Caco-2 (cell line): Measurements from ENCODE around the gene ZMYND8. TPM values are rescaled to one million over a fixed set of nuclear protein-coding genes. Genes with fewer than 3 reads are reported as not detected.

ENCODE experiments used
- BruUV-seq: library from RNA; stranded (reverse); fragments of 400-500 nt; replicated peaks from 2 replicates; lab custom pipeline; 2021; lab: Mats Ljungman, UMichigan
- CTCF ChIA-PET: fragments of 300-600 bp; sonication (Branson Sonifier 250); formaldehyde crosslinking; loops from one replicate; lab custom pipeline; 2022; ENCODE audit warnings: antibody characterized with exemption; lab: Charles Lee
- POLR2A ChIA-PET: fragments of 300-600 bp; sonication (Branson Sonifier 250); formaldehyde crosslinking; loops from one replicate; lab custom pipeline; 2022; ENCODE audit warnings: antibody characterized with exemption; lab: Charles Lee
- DNase-seq, 2 experiments: peaks; one replicate each; pipeline versions ENCODE4 v3.0.0 to v3.0.0-alpha.2; 2020 to 2022
- H3K27me3 ChIP-seq: replicated peaks from 2 replicates; pipeline ENCODE4 v1.6.0; 2011; ENCODE audit warnings: low read length; ENCODE audit not compliant: control insufficient read depth, insufficient read depth
- H3K36me3 ChIP-seq: 2 replicates; pipeline ENCODE4 v1.5.1; 2011; ENCODE audit warnings: low read length; ENCODE audit not compliant: control insufficient read depth, insufficient read depth
- H3K4me1 ChIP-seq: fragments of 250-450 bp; sonication (Bioruptor Pico); 2 replicates; pipeline ENCODE4 v1.5.1; 2020; ENCODE audit warnings: mild to moderate bottlenecking
- H3K4me3 ChIP-seq: 2 replicates; pipeline ENCODE4 v1.5.1; 2011; ENCODE audit warnings: low read depth, mild to moderate bottlenecking, control low read depth, low read length
- H3K9me3 ChIP-seq: fragments of 250-450 bp; sonication (Bioruptor Pico); 2 replicates; pipeline ENCODE4 v1.5.1; 2020; ENCODE audit warnings: mild to moderate bottlenecking, moderate library complexity
- H3K27ac Mint-ChIP-seq: one replicate; pipeline ENCODE4 v1.8.0; 2022; ENCODE audit warnings: mixed read lengths; ENCODE audit not compliant: unreplicated experiment
- H3K27me3 Mint-ChIP-seq: one replicate; pipeline ENCODE4 v1.8.0; 2022; ENCODE audit warnings: mixed read lengths; ENCODE audit not compliant: insufficient read depth, unreplicated experiment
- H3K36me3 Mint-ChIP-seq: one replicate; pipeline ENCODE4 v1.8.0; 2022; ENCODE audit warnings: mild to moderate bottlenecking, mixed read lengths; ENCODE audit not compliant: insufficient read depth, unreplicated experiment
- H3K4me1 Mint-ChIP-seq: one replicate; pipeline ENCODE4 v1.8.0; 2022; ENCODE audit warnings: low read depth, mixed read lengths; ENCODE audit not compliant: unreplicated experiment
- H3K4me3 Mint-ChIP-seq: one replicate; pipeline ENCODE4 v1.8.0; 2022; ENCODE audit warnings: mild to moderate bottlenecking, moderate library complexity, mixed read lengths; ENCODE audit not compliant: unreplicated experiment
- H3K9me3 Mint-ChIP-seq: one replicate; pipeline ENCODE4 v1.8.0; 2022; ENCODE audit warnings: mixed read lengths; ENCODE audit not compliant: unreplicated experiment
- intact Hi-C: fragments of 100-400 bp; cut with micrococcal nuclease; formaldehyde crosslinking; loops from one replicate; pipeline ENCODE4 v1.10.0; 2022; ENCODE audit not compliant: unreplicated experiment
- total RNA-seq: library from RNA; stranded (reverse); gene quantifications from 2 replicates; pipeline ENCODE4 v1.2.3, GENCODE V29; 2022
- TF ChIP-seq, protein P1 (sequence below), 2 experiments: fragments of 200-600 bp in 1 of 2; IDR thresholded peaks; 1 replicate in 1 of 2; 2 replicates in 1 of 2; pipeline versions ENCODE4 v1.5.1 to v1.8.0; 2011 to 2022; ENCODE audit warnings: antibody characterized with exemption in 1 of 2, control low read depth in 1 of 2, inconsistent platforms in 1 of 2, low read depth in 1 of 2, low read length in 1 of 2, mild to moderate bottlenecking in 1 of 2, moderate library complexity in 1 of 2; ENCODE audit not compliant: insufficient read depth in 1 of 2, severe bottlenecking in 1 of 2, unreplicated experiment in 1 of 2

ZMYND8 gene
- total RNA-seq, 1 experiment from 2014 or later = 194 TPM

DNA sequence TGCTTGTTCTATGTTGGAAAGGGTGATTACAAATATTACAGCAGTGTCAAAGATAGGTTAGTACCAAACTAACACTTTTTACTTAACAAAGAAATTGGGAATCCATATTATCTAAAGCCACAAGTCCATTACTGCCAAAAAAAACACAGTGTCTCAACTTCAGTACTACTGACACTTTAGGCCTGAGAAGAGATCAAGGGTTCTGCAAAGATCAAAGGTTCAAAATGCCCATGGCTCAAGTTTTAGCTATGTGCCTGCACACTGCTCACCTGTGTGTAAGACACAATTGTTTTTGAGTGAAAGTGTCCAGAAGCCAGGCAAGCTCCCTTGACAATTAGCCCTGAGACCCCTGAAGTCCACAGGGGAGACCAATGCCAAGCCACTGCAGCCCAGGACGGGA, 132.6 kb downstream of the ZMYND8 start:
- Mint-ChIP-seq H3K27me3 (no peaks in the 10 kb centered on the region), H3K9me3 (no peaks in the 10 kb centered on the region), H3K4me1 (peaks cover 9% of the 10 kb centered on the region), H3K4me3 (no peak overlapping the region), H3K36me3 (peaks cover 100% of the 10 kb centered on the region), H3K27ac (no peak overlapping the region)
- H3K27me3 ChIP-seq = no peaks in the 10 kb centered on the region
- ChIA-PET POLR2A (no interaction called here), CTCF (no interaction called here)
- BruUV-seq = no TSS peak
- TF ChIP-seq, protein P1, sequence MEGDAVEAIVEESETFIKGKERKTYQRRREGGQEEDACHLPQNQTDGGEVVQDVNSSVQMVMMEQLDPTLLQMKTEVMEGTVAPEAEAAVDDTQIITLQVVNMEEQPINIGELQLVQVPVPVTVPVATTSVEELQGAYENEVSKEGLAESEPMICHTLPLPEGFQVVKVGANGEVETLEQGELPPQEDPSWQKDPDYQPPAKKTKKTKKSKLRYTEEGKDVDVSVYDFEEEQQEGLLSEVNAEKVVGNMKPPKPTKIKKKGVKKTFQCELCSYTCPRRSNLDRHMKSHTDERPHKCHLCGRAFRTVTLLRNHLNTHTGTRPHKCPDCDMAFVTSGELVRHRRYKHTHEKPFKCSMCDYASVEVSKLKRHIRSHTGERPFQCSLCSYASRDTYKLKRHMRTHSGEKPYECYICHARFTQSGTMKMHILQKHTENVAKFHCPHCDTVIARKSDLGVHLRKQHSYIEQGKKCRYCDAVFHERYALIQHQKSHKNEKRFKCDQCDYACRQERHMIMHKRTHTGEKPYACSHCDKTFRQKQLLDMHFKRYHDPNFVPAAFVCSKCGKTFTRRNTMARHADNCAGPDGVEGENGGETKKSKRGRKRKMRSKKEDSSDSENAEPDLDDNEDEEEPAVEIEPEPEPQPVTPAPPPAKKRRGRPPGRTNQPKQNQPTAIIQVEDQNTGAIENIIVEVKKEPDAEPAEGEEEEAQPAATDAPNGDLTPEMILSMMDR (IDR thresholded peaks at IDR 0.05; ENCODE audit: insufficient read depth in 1 of 2, low read depth in 1 of 2, low read length in 1 of 2, severe bottlenecking in 1 of 2, unreplicated experiment in 1 of 2) = no peak
- H3K9me3 ChIP-seq = no peaks in the 10 kb centered on the region
- H3K36me3 ChIP-seq = peaks cover 29% of the 10 kb centered on the region
- intact Hi-C loops = no loop called here
- H3K4me3 ChIP-seq = no peak overlapping the region
- no peak for DNase-seq
- H3K4me1 ChIP-seq = no peaks in the 10 kb centered on the region

DNA sequence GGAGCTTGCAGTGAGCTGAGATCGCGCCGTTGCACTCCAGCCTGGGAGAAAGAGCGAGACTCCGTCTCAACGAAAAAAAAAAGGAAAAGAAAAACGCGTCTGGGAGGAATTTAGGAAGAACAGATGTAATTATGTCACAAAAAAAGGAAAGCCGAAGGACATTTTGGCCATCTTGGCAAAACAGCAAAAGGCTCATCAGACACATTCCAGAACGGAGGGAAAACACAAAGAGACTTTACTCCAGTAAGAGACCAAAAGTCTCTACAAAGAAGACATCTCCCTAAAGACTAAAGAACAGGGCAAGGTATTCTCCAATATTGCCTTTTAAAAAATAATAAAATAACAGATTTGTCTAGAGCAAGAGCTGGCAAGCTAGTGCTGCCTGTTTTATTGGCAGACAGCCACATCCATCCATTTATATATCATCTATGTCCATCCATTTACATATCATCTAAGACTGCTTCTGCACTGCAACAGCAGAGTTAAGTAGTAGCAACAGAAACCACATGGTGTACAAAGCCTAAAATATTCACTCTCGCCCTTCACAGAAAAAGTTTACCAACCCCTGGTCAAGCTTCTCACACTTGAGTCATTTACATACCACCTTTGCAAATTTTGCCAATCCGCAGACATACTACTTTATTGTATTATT, 133.9 kb downstream of the ZMYND8 start:
- TF ChIP-seq, protein P1 (IDR thresholded peaks at IDR 0.05; ENCODE audit: insufficient read depth in 1 of 2, low read depth in 1 of 2, low read length in 1 of 2, severe bottlenecking in 1 of 2, unreplicated experiment in 1 of 2) = no peak
- no peak for DNase-seq
- ChIA-PET CTCF (interaction anchor here (1.1 kb wide), 1 partner anchor 161 kb away, joined by 5 read pairs; no protein-coding TSS in a partner anchor), POLR2A (no interaction called here)
- peaks cover 9% of the 10 kb centered on the region for H3K4me1 Mint-ChIP-seq
- Histone ChIP-seq H3K4me1 (no peaks in the 10 kb centered on the region), H3K4me3 (no peak overlapping the region), H3K36me3 (peaks cover 34% of the 10 kb centered on the region), H3K9me3 (no peaks in the 10 kb centered on the region), H3K27me3 (no peaks in the 10 kb centered on the region)
- H3K36me3 Mint-ChIP-seq = peaks cover 100% of the 10 kb centered on the region
- no TSS peak for BruUV-seq
- no peak overlapping the region for H3K27ac Mint-ChIP-seq
- H3K4me3 Mint-ChIP-seq = no peak overlapping the region
- H3K27me3 Mint-ChIP-seq = no peaks in the 10 kb centered on the region
- intact Hi-C loops = no loop called here
- no peaks in the 10 kb centered on the region for H3K9me3 Mint-ChIP-seq

DNA sequence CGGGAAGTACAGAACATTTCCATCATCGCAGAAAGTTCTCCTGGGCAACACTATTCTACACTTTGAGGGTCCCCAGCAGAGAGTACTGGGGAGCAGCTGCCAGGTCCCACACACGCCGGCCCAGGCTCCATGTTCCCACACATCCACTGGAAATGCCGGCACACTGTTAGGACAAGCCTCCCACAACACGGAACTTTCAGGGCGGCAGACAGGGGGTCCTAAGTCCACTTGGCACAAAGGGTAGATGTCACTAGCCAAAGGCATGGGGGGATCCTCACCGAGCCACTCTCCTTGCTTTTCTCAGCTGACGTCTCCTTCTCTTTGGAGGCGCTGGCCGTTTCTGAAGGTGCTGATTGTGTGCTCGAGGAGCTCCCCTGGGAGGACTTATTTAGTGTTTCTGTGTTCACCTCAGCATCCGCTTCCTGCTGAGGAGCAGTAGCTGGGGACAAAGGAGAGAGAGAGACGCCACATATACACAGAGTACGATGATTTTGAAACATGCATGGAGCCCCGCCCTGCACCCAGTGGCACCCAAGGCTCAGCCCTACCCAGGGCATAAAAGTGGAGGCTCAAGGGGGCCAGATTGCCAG, 135.4 kb downstream of the ZMYND8 start:
- ChIA-PET CTCF (interaction anchor here (0.8 to 1.2 kb wide), 2 partner anchors 9 to 163 kb away, joined by 3 to 7 read pairs; no protein-coding TSS in a partner anchor), POLR2A (no interaction called here)
- no peak overlapping the region for H3K4me3 Mint-ChIP-seq
- peak overlapping the region; percentile 30 for H3K27ac Mint-ChIP-seq
- H3K9me3 ChIP-seq = no peaks in the 10 kb centered on the region
- no peaks in the 10 kb centered on the region for H3K27me3 Mint-ChIP-seq
- H3K27me3 ChIP-seq = no peaks in the 10 kb centered on the region
- BruUV-seq = no TSS peak
- no peaks in the 10 kb centered on the region for H3K4me1 ChIP-seq
- no peak overlapping the region for H3K4me3 ChIP-seq
- DNase-seq = no peak
- H3K4me1 Mint-ChIP-seq = peaks cover 9% of the 10 kb centered on the region
- TF ChIP-seq, protein P1 (IDR thresholded peaks at IDR 0.05; ENCODE audit: insufficient read depth in 1 of 2, low read depth in 1 of 2, low read length in 1 of 2, severe bottlenecking in 1 of 2, unreplicated experiment in 1 of 2) = no peak
- peaks cover 100% of the 10 kb centered on the region for H3K36me3 Mint-ChIP-seq
- intact Hi-C loops = loop anchor here (2.0 kb wide), 1 partner anchor 16 kb away; no protein-coding TSS in a partner anchor
- peaks cover 30% of the 10 kb centered on the region for H3K36me3 ChIP-seq
- no peaks in the 10 kb centered on the region for H3K9me3 Mint-ChIP-seq
